SK-N-MC (cell line): ENCODE measurements around the gene MIOS.

Experiments
- DNase-seq: peaks from one replicate; pipeline ENCODE4 v3.0.0-alpha.2; 2011; ENCODE audit warnings: low read depth, low spot score
- H3K27ac ChIP-seq: fragments of 200-600 bp; sonication (generic); 2 replicates; pipeline ENCODE4 v1.5.1; 2016; ENCODE audit warnings: mixed run types
- H3K36me3 ChIP-seq: fragments of 200-600 bp; sonication (generic); 2 replicates; pipeline ENCODE4 v1.6.1; 2017; ENCODE audit warnings: antibody characterized with exemption, low read length, mixed read lengths; ENCODE audit not compliant: insufficient read depth
- H3K4me3 ChIP-seq: fragments of 200-600 bp; sonication (generic); 2 replicates; pipeline ENCODE4 v1.5.1; 2016
- H3K9ac ChIP-seq: fragments of 200-600 bp; sonication (generic); 2 replicates; pipeline ENCODE4 v1.8.0; 2017; ENCODE audit warnings: mixed run types, mixed read lengths; ENCODE audit not compliant: insufficient read length
- H3K9me3 ChIP-seq: fragments of 200-600 bp; sonication (generic); 2 replicates; pipeline ENCODE4 v1.6.1; 2017; ENCODE audit warnings: low read depth, mild to moderate bottlenecking, antibody characterized with exemption, low read length, moderate library complexity, mixed read lengths
- EZH2 ChIP-seq: fragments of 200-600 bp; sonication (generic); IDR thresholded peaks from one replicate; pipeline ENCODE4 v1.6.1; 2017; ENCODE audit warnings: antibody characterized with exemption
- FOXP2 ChIP-seq: optimal IDR thresholded peaks from 2 replicates; pipeline ENCODE3; 2011; ENCODE audit warnings: mild to moderate bottlenecking, moderate library complexity; ENCODE audit not compliant: insufficient read depth; ENCODE audit errors: extremely low read length, control extremely low read depth
- POLR2AphosphoS5 ChIP-seq: IDR thresholded peaks from 2 replicates; pipeline ENCODE4 v1.6.1; 2012; ENCODE audit warnings: mild to moderate bottlenecking, low read depth, low read length, borderline replicate concordance

MIOS gene

DNA sequence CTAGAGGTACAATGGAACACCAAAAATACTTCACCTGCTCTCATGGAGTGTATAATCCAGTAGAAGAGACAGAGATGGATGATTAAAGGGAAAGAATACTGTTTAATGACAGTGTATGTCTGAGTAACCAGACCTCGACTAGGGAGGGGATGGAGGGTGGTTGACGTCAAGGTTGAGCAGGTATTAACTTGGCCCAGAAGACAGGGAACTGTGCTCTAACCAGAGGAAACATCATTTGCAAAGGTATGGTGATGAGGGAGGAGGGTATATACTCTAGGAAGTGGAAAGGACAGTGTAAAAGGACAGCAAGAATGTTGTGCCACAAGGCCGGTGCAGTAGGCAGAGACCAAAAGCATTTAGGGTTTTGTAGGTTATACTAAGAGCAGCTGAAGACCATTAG lies 2.9 kb downstream of the MIOS start:
- H3K4me3 ChIP-seq = no peak overlapping the region
- TF ChIP-seq FOXP2 (no peak), EZH2 (no peak), POLR2AphosphoS5 (no peak)
- no peak for DNase-seq
- H3K27ac ChIP-seq = no peak overlapping the region
- no peak overlapping the region for H3K9ac ChIP-seq
- no peaks in the 10 kb centered on the region for H3K9me3 ChIP-seq
- H3K36me3 ChIP-seq = peaks cover 5% of the 10 kb centered on the region; the same call in 1 of the 2 replicates

DNA sequence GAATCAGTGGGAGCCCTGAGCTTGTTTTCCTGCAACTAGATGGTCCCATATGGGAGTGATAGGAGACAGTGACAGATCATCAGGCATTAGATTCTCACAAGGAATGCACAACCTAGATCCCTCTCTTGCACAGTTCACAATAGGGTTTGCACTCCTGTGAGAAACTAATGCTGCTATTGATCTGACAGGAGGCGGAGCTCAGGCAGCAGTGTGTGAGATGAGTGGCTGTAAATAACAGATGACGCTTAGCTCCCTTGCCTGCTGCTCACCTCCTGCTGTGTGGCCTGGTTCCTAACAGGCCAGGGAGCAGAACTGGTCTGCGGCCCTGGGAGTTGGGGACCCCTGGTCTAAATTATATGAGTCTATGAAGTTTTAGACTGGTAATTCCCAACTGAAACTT lies 3.9 kb downstream of the MIOS start:
- Histone ChIP-seq H3K27ac (no peak overlapping the region), H3K9ac (no peak overlapping the region), H3K9me3 (no peaks in the 10 kb centered on the region), H3K36me3 (peaks cover 5% of the 10 kb centered on the region; the same call in 1 of the 2 replicates), H3K4me3 (no peak overlapping the region)
- TF ChIP-seq POLR2AphosphoS5 = no peak
- TF ChIP-seq FOXP2 = no peak
- TF ChIP-seq EZH2 = no peak
- no peak for DNase-seq

DNA sequence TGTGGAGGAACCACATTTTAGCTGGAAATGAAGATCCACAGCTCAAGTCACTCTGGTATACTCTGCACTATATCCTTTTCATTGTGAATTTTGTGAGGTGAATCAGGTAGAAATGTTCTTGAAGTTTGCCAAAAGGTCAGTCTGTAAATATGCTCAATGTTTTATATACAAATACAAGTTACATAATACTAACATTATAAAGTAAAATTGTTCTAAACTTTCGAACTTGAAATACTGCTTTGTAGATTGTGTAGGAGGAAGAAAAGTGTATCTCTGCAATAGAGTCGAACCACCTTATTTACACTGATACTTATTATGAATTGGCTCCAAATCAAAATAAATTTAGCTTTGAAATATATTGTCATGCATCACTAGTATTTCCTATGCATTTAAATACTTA lies 7.0 kb downstream of the MIOS start:
- TF ChIP-seq FOXP2 (no peak), POLR2AphosphoS5 (no peak), EZH2 (no peak)
- Histone ChIP-seq H3K9ac (no peak overlapping the region), H3K27ac (no peak overlapping the region), H3K4me3 (no peak overlapping the region), H3K9me3 (no peaks in the 10 kb centered on the region), H3K36me3 (peaks cover 5% of the 10 kb centered on the region; the same call in 1 of the 2 replicates)
- no peak for DNase-seq

DNA sequence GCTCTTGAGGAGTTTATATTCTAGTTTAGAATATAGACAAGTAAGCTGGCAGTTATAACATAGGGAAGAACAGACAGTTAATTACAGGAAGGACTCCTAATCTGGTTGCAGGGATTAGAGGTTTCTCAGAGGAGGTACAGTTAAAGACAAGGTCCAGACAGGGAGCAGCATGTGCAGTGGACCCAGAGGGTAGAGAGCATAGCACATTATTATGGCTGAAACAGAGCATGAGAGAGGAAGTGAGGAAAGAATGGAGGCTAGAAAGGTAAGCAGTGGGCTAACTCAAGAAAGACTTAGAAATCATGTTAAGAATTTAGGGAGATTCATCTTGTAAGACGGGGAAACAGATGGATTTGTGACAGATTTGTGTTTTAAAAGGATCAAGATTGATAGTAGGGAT lies 9.7 kb downstream of the MIOS start:
- no peak for TF ChIP-seq FOXP2
- no peak for TF ChIP-seq EZH2
- no peak for TF ChIP-seq POLR2AphosphoS5
- Histone ChIP-seq H3K9ac (no peak overlapping the region), H3K36me3 (peaks cover 5% of the 10 kb centered on the region; the same call in 1 of the 2 replicates), H3K4me3 (no peak overlapping the region), H3K27ac (no peak overlapping the region), H3K9me3 (no peaks in the 10 kb centered on the region)
- no peak for DNase-seq

DNA sequence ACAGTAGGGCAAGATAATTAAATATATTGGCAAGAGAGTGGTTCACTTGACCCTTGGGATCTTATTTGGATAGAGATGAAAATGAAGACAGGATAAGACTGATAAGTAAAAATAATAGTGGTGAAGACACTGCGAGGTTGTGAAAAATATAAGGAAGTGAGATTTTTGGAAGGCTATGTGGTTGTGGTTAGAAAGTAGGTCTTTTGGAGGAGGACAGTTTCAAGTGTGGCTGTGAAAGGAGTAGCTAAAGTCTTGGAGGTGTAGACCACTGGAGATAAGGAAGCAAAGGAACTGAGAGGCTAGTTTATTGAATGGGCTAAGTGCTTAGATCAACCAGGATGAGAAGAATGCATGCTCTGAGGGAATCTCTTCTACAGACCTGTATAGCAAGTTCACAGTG lies 11.2 kb downstream of the MIOS start:
- Histone ChIP-seq H3K4me3 (no peak overlapping the region), H3K27ac (no peak overlapping the region), H3K36me3 (peaks cover 2% of the 10 kb centered on the region; the same call in 1 of the 2 replicates), H3K9ac (no peak overlapping the region), H3K9me3 (no peaks in the 10 kb centered on the region)
- DNase-seq = no peak
- TF ChIP-seq EZH2 = no peak
- no peak for TF ChIP-seq FOXP2
- TF ChIP-seq POLR2AphosphoS5 = no peak

DNA sequence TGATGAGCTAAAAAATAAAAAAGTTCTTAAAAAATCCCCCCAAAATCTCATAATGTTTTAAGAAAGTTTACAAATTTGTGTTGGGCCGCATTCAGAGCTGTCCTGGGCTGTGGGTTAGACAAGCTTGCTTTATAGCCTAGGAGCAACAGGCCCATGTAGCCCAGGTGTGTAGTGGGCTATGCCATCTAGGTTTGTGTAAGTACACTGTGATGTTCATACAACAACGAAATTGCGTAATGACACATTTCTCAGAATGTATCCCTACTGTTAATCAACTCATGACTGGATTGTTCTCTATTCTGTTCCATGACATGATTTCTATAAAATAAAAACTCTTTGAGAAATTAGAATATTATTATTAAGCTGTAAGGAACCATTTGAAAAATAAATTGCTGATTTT lies 13.0 kb downstream of the MIOS start:
- Histone ChIP-seq H3K9ac (no peak overlapping the region), H3K27ac (no peak overlapping the region), H3K36me3 (no peaks in the 10 kb centered on the region), H3K4me3 (no peak overlapping the region), H3K9me3 (no peaks in the 10 kb centered on the region)
- TF ChIP-seq FOXP2 = no peak
- TF ChIP-seq POLR2AphosphoS5 = no peak
- TF ChIP-seq EZH2 = no peak
- no peak for DNase-seq

DNA sequence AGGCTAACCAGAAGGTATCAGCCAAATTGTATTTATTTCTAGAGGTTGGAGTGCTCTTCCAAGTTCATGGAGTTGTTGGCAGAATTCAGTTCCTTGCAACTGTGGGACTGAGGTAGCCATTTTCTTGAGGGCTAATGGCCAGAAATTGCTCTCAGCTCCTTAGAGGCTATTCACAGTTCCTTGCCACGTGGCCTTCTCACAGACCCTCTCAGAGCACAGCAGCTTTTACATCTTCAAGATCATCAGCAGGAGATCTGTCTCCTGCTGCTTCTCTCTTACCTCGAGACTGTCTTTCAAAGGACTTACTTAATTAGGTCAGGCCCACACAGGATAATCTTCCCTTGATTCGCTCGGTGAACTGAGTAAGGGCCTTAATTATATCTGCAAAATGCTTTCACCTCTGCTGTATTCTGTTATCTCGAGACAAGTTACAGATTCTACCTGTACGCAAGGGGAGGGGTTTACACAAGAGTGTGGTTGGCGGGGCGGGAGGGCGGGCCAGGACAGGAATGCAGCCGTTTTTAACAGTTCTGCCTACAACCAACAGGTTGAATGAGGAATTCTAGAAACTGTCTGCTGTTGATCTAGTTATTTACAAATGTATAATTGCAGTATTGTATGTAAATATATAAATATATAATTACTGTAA lies 15.0 kb downstream of the MIOS start:
- TF ChIP-seq FOXP2 (no peak), EZH2 (no peak)
- Histone ChIP-seq H3K27ac (no peak overlapping the region), H3K9ac (no peak overlapping the region), H3K9me3 (no peaks in the 10 kb centered on the region), H3K4me3 (no peak overlapping the region), H3K36me3 (no peaks in the 10 kb centered on the region)
- no peak for DNase-seq

DNA sequence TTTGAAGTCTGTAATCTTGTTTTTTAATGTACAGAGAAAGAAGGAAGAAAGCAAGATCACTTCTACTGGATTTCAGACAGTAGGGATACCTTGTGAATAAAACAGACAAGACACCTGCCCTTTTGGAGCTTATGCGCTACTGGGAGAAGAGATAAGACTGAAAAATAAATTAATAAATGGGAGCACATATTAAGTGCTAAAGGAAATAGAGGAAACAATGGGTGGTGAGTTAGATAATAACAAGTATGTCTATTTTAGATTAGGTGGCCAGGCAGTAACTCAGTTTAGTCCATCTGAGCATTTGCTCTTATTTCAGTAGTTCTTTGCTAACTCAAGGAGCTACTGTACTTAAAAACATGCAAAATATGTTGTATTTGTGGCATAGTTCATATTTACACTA lies 15.9 kb downstream of the MIOS start:
- H3K36me3 ChIP-seq = no peaks in the 10 kb centered on the region
- DNase-seq = no peak

DNA sequence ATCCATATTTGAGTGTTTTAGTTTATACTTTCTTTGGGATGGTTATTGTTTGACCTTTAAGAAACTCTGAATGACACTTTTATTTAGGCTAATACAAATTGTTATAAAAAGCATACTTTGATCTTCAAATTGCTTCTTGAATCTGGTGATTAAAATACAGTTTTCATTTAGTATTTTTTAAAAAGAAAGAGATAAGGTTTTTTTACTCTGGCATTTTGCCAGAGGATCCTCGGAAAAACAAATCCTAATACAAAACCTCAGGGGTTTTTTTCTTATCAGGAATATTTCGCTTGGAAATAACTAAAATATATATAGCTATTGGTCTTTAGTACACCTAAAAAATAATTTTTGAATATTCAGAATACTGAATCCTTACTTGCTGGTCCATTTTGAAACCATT lies 17.0 kb downstream of the MIOS start:
- TF ChIP-seq EZH2 (no peak), FOXP2 (no peak), POLR2AphosphoS5 (no peak)
- DNase-seq = no peak
- H3K9me3 ChIP-seq = no peaks in the 10 kb centered on the region
- H3K27ac ChIP-seq = no peak overlapping the region
- H3K36me3 ChIP-seq = no peaks in the 10 kb centered on the region
- H3K4me3 ChIP-seq = no peak overlapping the region
- H3K9ac ChIP-seq = no peak overlapping the region

More for the DNA sequence above, 15.9 kb downstream of the MIOS start:
- H3K4me3 ChIP-seq = no peak overlapping the region
- no peak overlapping the region for H3K9ac ChIP-seq
- H3K27ac ChIP-seq = no peak overlapping the region
- TF ChIP-seq POLR2AphosphoS5 = no peak
- TF ChIP-seq FOXP2 = no peak
- TF ChIP-seq EZH2 = no peak
- no peaks in the 10 kb centered on the region for H3K9me3 ChIP-seq
